WTC11 (cell line): ENCODE results near the gene LETM1. TPM values are rescaled to one million over a fixed set of nuclear protein-coding genes. Genes with fewer than 3 reads are reported as not detected.

Experiments used
- ATAC-seq: fragments of 200-7000 bp; cut with Tn5 transposase; 2 replicates; pipeline ENCODE4 v1.10.0; 2021; ENCODE audit warnings: mild to moderate bottlenecking, moderate library complexity
- CTCF ChIA-PET: fragments of 300-600 bp; sonication (Branson Sonifier 250); formaldehyde crosslinking; loops from one replicate; lab custom pipeline; 2021; ENCODE audit warnings: antibody characterized with exemption; lab: Charles Lee
- POLR2A ChIA-PET: fragments of 350-600 bp; sonication (Branson Sonifier 250); formaldehyde crosslinking; loops from one replicate; lab custom pipeline; 2021; ENCODE audit warnings: antibody characterized with exemption; lab: Charles Lee
- DNase-seq: peaks from one replicate; pipeline ENCODE4 v3.0.0; 2021; ENCODE audit warnings: low spot score
- H3K27ac Mint-ChIP-seq: 2 replicates; pipeline ENCODE4 v1.8.0; 2021; ENCODE audit warnings: mixed read lengths
- H3K27me3 Mint-ChIP-seq: 2 replicates; pipeline ENCODE4 v1.8.0; 2021; ENCODE audit warnings: low read depth, mild to moderate bottlenecking, moderate library complexity, mixed read lengths
- H3K36me3 Mint-ChIP-seq: 2 replicates; pipeline ENCODE4 v1.8.0; 2021; ENCODE audit warnings: mixed read lengths
- H3K4me1 Mint-ChIP-seq: 2 replicates; pipeline ENCODE4 v1.8.0; 2022; ENCODE audit warnings: mixed read lengths
- H3K4me3 Mint-ChIP-seq: 2 replicates; pipeline ENCODE4 v1.8.0; 2021; ENCODE audit warnings: mild to moderate bottlenecking, moderate library complexity, mixed read lengths
- H3K9me3 Mint-ChIP-seq: 2 replicates; pipeline ENCODE4 v1.8.0; 2021; ENCODE audit warnings: mixed read lengths
- EMX1 ChIP-seq: fragments of 250-450 bp; sonication (Bioruptor Pico); IDR thresholded peaks from 2 replicates; pipeline ENCODE4 v1.8.0; 2021; ENCODE audit warnings: mild to moderate bottlenecking
- FOXK1 ChIP-seq: sonication (generic); formaldehyde crosslinking; IDR thresholded peaks from 2 replicates; pipeline ENCODE4 v1.8.0; 2022; ENCODE audit warnings: mild to moderate bottlenecking, moderate library complexity, missing genetic modification reagents
- MAX ChIP-seq: sonication (generic); formaldehyde crosslinking; IDR thresholded peaks from 2 replicates; pipeline ENCODE4 v1.8.0; 2022; ENCODE audit warnings: mild to moderate bottlenecking, missing genetic modification reagents
- MYBL2 ChIP-seq: sonication (generic); formaldehyde crosslinking; IDR thresholded peaks from 2 replicates; pipeline ENCODE4 v1.8.1; 2023; ENCODE audit warnings: mild to moderate bottlenecking, moderate library complexity, missing genetic modification reagents
- STAT6 ChIP-seq: sonication (generic); formaldehyde crosslinking; conservative IDR thresholded peaks from 2 replicates; pipeline ENCODE4 v1.8.1; 2023; ENCODE audit warnings: mild to moderate bottlenecking, low read depth, missing genetic modification reagents, moderate library complexity
- USF1 ChIP-seq: sonication (generic); formaldehyde crosslinking; IDR thresholded peaks from 2 replicates; pipeline ENCODE4 v1.8.0; 2022; ENCODE audit warnings: mild to moderate bottlenecking, missing genetic modification reagents
- ZBTB21 ChIP-seq: sonication (generic); formaldehyde crosslinking; IDR thresholded peaks from 2 replicates; pipeline ENCODE4 v1.8.1; 2023; ENCODE audit warnings: mild to moderate bottlenecking, missing genetic modification reagents, borderline replicate concordance
- ZNF281 ChIP-seq: sonication (generic); formaldehyde crosslinking; IDR thresholded peaks from 2 replicates; pipeline ENCODE4 v1.8.0; 2023; ENCODE audit warnings: mild to moderate bottlenecking, missing genetic modification reagents
- ZNF532 ChIP-seq: fragments of 250-450 bp; sonication (Bioruptor Pico); IDR thresholded peaks from 2 replicates; pipeline ENCODE4 v1.9.0; 2021; ENCODE audit warnings: mild to moderate bottlenecking, borderline replicate concordance
- ZNF671 ChIP-seq: fragments of 250-450 bp; sonication (Bioruptor Pico); IDR thresholded peaks from 2 replicates; pipeline ENCODE4 v1.8.0; 2021; ENCODE audit warnings: mild to moderate bottlenecking
- total RNA-seq: library from RNA; stranded (reverse); gene quantifications from 3 replicates; pipeline ENCODE4 v1.2.3, GENCODE V29; 2021
- TF ChIP-seq, protein P1 (sequence below): sonication (generic); formaldehyde crosslinking; IDR thresholded peaks from 2 replicates; pipeline ENCODE4 v1.8.1; 2022; ENCODE audit warnings: low read depth, mild to moderate bottlenecking, moderate library complexity, missing genetic modification reagents, borderline replicate concordance
- TF ChIP-seq, protein P2 (sequence below): sonication (generic); formaldehyde crosslinking; IDR thresholded peaks from 2 replicates; pipeline ENCODE4 v1.8.1; 2023; ENCODE audit warnings: mild to moderate bottlenecking, missing genetic modification reagents

Gene LETM1
- total RNA-seq, 1 experiment from 2014 or later: 66.7 TPM

GRCh38 chr4:1779588-1780382 lies 76.2 kb downstream of the LETM1 start (continued):
- no peak for TF ChIP-seq STAT6 (CRISPR knock-in tag)

DNA sequence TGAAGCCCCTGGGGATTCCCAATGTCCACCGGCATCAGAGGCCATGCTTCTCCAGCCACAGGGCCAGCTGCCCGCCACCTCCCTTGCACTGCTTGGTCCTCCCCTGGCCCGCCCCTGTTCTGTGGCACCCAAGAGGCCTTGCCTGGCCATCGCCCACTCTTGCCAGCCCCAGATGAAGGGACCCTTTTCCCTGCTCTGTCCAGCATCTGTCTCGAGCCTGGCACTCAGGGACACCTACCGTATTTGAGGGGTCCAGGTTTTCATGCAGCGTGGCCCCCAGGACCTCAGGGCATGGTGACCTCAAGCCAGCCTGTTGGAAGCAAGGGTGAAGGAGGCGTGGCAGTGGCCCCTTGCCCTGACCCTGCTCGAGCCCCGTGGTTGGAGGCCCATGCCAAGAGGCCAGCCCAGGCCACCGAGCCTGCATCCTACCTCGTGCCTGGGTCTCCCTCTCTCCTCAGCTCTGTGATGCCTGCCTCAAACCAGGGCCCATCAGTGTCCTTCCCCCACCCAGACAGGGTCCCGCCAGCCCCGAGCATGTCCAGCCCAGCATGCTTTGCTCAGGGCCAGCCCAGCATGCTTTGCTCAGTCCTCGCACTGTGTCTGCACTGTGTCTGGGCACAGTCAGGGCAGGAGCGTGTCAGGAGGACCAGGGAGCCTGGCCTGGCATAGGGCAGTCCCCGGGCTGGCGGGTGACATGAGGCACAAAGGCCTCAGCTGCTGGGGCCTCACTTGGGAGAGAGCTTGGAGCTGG lies 77.1 kb downstream of the LETM1 start:
- ChIA-PET CTCF (interaction anchor here (1.4 to 6.1 kb wide), 11 partner anchors 9 to 33 kb away, joined by 4 to 88 read pairs (median 7); partner anchors contain the start of gene FGFR3), POLR2A (no interaction called here)
- Mint-ChIP-seq H3K27ac (peak overlapping the region; percentile 57; the same call in 1 of the 2 replicates), H3K36me3 (no peaks in the 10 kb centered on the region), H3K4me1 (peaks cover 15% of the 10 kb centered on the region; the same call in 1 of the 2 replicates), H3K9me3 (no peaks in the 10 kb centered on the region), H3K4me3 (no peak overlapping the region), H3K27me3 (no peaks in the 10 kb centered on the region)
- TF ChIP-seq ZNF671 (CRISPR knock-in tag): no peak
- peak; percentile 58; the same call in 1 of the 2 replicates for TF ChIP-seq MAX (CRISPR knock-in tag)
- TF ChIP-seq ZBTB21 (CRISPR knock-in tag): peak; percentile 42; the same call in 1 of the 2 replicates
- TF ChIP-seq, protein P1, sequence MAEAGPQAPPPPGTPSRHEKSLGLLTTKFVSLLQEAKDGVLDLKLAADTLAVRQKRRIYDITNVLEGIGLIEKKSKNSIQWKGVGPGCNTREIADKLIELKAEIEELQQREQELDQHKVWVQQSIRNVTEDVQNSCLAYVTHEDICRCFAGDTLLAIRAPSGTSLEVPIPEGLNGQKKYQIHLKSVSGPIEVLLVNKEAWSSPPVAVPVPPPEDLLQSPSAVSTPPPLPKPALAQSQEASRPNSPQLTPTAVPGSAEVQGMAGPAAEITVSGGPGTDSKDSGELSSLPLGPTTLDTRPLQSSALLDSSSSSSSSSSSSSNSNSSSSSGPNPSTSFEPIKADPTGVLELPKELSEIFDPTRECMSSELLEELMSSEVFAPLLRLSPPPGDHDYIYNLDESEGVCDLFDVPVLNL: peak; percentile 37; the same call in 1 of the 2 replicates
- no peak for TF ChIP-seq USF1 (CRISPR knock-in tag)
- no peak for TF ChIP-seq FOXK1 (CRISPR knock-in tag)
- ATAC-seq: no peak
- no peak for DNase-seq

GRCh38 chr4:1777822-1778641 lies 77.9 kb downstream of the LETM1 start:
- no peak overlapping the region for H3K27ac Mint-ChIP-seq
- no peaks in the 10 kb centered on the region for H3K9me3 Mint-ChIP-seq
- H3K27me3 Mint-ChIP-seq: no peaks in the 10 kb centered on the region
- no peaks in the 10 kb centered on the region for H3K36me3 Mint-ChIP-seq
- ChIA-PET CTCF (interaction anchor here (0.8 to 6.1 kb wide), 17 partner anchors 8 to 85 kb away, joined by 3 to 88 read pairs (median 6); partner anchors contain the start of gene FGFR3), POLR2A (interaction anchor here (0.6 to 3.8 kb wide), 8 partner anchors 9 to 47 kb away, joined by 3 to 13 read pairs (median 4); no protein-coding TSS in a partner anchor)
- peaks cover 15% of the 10 kb centered on the region; the same call in 1 of the 2 replicates for H3K4me1 Mint-ChIP-seq
- DNase-seq (peak; percentile 91), ATAC-seq (peak; percentile 72)
- no peak overlapping the region for H3K4me3 Mint-ChIP-seq
- peak; percentile 35 for TF ChIP-seq USF1 (CRISPR knock-in tag)
- TF ChIP-seq, protein P2, sequence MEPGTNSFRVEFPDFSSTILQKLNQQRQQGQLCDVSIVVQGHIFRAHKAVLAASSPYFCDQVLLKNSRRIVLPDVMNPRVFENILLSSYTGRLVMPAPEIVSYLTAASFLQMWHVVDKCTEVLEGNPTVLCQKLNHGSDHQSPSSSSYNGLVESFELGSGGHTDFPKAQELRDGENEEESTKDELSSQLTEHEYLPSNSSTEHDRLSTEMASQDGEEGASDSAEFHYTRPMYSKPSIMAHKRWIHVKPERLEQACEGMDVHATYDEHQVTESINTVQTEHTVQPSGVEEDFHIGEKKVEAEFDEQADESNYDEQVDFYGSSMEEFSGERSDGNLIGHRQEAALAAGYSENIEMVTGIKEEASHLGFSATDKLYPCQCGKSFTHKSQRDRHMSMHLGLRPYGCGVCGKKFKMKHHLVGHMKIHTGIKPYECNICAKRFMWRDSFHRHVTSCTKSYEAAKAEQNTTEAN (CRISPR knock-in tag): 0 out of 2 replicates have a peak, but pooled peaks have one; percentile 79
- peak; percentile 13; the same call in 1 of the 2 replicates for TF ChIP-seq ZNF532
- 0 out of 2 replicates have a peak, but pooled peaks have one; percentile 32 for TF ChIP-seq MYBL2 (CRISPR knock-in tag)
- TF ChIP-seq EMX1 (CRISPR knock-in tag): no peak
- TF ChIP-seq ZNF281 (CRISPR knock-in tag): peak; percentile 75
